OCI-LY3 (cell line): ENCODE measurements around the gene TMPRSS11B.

Experiments
- CTCF ChIP-seq: fragments of 200-600, 300-600 bp; sonication (generic); IDR thresholded peaks from 2 replicates; pipeline ENCODE4 v1.5.1; 2014; ENCODE audit warnings: antibody characterized with exemption, low read length, low read depth
- EZH2phosphoT487 ChIP-seq: fragments of 200-600 bp; shearing (Covaris generic); IDR thresholded peaks from 2 replicates; pipeline ENCODE4 v1.6.1; 2018; ENCODE audit warnings: antibody characterized with exemption, mixed run types, low read depth

GRCh38 chr4:68216501-68216900, 29.0 kb downstream of the TMPRSS11B start:
- no peak for TF ChIP-seq CTCF
- TF ChIP-seq EZH2phosphoT487: no peak
